Measurements from ENCODE around the gene ZNF768.
A peak's percentile ranks its signal among the peaks of the same experiment; 100 is the strongest.
"Not testable (repeated sequence)": the region's sequence is repeated elsewhere in the genome, so short reads cannot be mapped to it uniquely, and the experiment has no call there.

Gene ZNF768

DNA sequence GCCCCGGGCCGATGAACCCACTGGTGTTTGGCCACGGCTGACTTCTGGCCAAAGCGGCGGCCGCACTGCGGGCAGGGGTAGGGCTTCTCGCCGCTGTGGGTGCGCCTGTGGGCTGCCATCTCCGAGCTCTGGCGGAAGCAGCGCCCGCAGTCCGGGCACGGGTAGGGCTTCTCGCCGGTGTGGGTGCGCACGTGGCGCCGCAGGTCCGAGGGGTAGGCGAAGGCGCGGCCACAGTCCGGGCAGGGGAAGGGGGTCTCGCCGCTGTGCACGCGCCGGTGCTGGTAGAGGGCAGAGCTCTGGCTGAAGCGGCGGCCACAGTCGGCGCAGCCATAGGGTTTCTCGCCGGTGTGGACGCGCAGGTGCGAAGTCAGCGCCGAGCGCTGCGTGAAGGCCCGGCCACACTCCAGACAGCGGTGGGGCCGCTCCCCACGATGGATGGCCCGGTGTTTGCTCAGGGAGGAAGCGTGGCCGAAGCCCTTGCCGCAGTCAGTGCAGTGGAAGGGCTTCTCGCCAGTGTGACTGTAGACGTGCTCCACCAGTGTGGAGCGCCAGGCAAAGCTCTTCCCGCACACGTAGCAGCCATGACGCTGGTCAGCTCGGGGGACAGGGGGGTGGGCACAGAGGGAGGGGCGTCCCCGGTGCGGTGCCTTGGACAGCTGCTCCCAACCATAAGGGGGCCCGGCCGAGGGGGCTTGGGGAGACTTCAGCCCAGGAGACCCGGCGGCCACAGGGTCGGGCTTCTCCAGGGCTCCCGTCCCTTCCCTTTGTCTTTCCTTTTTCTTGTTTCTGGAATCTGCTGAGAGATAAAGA is 29.2 kb upstream of the ZNF768 start:
- DNase-seq, result no peak

DNA sequence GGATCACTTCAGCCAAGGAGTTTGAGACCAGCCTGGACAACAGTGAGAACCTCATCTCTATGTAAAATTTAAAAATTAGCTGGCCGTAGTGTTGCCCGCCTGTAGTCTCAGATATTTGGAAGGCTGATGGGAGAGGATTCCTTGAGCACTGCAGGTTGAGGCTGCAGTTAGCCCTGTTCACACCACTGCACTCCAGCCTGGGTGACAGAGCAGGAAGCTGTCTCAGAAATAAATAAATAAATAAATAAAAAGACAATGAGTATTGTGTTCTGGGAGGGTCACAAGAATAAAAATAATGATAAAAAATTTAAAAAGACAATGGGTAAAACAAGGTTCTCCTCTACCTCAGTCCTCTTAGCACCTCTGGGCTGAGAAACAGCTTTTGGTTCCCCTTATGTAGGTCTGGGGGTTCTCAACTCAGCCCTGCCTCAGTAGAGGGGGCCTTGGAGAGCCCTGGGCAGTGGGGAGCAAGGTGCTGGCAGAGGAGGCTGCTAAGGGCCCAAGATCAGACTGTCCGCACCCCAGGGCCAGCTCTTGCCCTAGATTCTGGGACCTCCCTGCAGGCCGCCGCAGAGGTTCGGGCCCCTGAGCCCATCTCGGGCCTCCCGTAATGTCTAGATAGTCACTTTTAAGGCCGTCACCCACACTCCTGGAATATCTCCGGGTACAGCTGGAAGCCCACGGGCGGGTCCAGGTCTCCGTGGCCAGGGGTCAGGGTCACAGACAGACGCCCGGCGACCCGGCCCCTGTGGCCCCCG is 28.4 kb upstream of the ZNF768 start:
- DNase-seq, result no peak

DNA sequence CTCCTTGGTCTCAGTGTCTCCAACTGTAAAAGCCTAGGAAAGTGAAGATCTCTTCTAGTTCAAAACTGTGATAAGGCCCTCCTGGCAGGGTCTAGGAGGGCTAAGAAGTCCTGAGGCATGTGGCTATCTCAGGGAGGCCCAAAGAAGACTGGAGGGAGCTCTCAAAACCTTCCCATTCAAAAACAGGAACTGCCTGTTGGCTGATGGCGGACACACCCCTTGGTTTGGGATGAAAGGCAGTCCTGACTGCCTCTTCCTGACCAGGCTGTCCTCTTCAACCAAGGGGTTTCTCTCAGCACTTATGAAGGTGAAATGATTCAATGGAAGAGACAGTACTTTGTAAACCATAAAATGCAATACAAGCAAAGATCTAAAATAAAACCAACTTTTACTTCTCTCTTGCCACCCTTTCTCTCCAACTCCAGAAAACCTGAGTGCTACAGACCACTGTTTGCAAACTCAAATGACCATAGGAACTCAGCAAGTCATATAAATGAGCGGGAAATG is 27.1 kb upstream of the ZNF768 start:
- DNase-seq, result no peak

DNA sequence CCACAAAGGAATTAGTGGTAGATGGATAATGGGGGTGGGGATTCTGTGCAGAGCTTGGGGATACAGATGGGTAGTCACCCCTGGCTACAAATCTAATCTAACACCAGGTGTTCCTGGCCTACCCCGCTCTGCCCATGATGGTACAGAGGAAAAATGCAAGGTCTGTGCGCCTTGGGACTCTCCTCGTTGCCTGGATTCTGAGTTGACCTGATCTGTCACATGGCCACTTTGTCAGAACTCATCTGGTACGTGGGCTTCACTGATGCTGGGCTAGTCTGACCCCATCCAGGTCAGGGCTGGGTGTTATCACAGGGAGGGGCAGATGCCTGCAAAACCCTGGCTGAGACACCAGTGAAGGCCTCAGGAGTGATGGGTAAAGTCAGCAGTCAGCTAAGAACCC is 26.6 kb upstream of the ZNF768 start:
- no peak for DNase-seq

DNA sequence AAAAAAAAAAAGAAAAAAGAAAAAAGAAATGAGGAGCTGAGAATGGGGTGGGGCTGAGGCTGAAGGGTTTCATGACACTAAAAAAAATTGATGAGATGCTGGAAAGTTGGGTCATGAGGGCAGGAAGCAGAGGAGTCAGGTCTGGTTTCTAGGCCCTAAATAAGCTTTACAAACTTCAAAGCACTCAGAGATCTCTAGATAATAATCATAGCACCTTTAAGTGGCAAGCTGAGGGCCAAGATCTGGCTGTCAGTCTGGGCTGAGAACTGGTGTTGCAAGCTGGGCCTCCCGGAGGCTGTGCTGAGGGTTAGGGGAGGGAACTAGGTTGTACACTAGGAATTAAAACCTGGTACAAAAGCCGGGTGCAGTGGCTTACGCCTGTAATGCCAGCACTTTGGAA is 25.4 kb upstream of the ZNF768 start:
- DNase-seq, result no peak

DNA sequence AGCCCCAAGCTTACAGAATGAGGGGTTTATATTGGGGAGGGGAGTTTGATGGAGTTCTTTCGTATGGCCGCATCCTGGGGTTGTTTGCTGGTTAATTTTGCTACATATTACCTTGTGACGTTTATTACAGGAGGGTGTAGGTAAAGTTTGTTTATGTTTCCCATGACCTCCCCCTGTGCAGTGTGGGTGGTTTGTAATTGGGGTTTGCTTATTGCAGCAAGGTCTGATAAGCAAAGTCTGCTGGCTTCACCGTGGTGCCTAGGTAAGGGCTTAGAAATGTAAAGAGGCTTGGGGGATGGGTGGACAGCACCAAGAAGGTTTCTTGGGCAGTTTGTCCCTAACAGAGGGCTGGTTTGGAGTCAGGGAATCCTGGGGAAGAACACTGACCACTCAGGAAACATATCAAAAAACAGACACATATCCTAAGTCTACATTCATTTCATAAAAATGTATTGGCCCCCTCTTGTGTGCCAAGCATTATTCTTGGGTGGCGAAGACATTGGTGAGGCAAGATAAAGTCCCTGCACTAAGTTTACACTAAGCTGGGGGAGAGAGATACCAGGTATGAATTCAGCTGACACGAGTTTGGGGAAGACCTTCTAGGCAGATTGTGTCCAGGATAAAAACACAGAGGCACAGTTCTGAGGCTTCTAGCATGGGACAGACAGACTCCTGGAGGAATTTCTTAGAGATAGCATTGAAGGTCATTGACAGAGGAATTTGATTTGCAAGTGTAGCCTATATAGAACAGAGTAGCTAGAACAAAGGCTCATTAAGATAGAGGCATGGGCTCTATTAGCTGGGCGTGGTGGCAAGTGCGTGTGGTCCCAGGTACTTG is 22.3 kb upstream of the ZNF768 start:
- no peak for DNase-seq

DNA sequence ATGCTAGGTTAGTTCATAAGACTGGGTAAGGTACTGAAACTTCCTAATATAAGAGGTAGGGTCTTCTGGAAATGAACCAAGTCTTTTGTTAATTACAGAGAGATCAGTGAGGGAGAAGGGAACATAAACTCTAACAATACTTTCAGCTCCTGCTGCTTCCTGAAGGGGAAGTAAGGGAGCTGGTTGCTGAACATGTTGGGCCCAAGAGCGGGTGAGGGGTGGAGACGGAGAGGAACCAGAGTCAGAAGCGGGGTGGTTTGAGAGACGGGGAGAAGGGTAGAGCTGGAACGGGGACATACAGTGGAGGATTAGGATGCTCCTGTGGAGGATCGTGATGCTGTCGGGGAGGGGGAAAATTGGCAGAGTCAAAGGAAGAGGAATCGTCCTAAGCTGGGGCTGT is 19.7 kb upstream of the ZNF768 start:
- DNase-seq, result no peak

DNA sequence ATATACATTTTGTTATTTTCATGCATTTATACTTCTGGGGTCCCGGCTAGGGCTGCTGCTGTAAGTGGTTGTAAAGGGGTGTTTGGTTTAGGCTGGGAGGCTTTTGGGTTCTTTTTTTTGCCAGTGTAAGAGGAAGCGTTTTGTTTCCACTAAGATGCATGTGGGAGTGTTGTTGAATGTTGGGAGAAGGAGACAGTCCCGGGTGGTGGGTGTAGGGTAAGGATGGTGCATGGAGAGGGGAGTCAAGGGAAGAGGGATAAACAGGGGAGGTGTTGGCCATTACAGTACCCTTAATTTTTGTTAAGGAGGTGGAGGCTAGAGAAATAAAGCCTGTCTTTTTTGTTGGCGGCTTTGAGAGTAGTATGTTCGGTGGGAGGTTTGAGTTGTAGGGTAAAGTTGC is 16.7 kb upstream of the ZNF768 start:
- no peak for DNase-seq

DNA sequence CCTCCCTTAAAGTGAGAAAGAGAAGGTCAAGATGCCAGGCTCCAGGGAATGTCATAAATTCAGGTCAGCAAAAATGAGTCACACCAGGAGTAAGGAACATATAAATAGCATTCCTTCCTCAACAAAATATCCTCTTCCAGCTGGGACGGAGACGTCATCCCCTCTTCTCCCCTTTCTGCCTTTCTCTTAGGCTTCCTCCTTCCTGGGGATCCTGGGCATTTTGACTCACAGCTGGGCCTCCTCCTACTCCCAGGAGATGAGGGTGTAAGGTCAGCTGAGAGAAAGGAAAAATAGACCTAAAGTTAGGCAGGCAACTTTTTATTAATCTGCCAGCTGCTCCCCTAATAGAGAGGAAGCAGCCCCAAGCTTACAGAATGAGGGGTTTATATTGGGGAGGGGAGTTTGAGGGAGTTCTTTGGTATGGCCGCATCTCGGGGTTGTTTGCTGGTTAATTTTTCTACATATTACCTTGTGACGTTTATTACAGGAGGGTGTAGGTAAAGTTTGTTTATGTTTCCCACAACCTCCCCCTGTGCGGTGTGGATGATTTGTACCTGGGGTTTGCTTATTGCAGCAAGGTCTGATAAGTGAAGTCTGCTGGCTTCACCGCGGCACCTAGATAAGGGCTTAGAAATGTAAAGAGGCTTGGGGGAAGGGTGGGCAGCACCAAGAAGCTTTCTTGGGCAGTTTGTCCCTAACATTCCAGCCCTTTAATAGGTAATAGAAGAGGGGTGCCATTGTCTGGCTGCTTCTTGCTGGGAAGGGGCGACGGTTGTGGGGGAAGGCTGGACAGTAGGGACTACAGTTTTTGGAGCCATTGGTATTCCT is 15.3 kb upstream of the ZNF768 start:
- no peak for DNase-seq

DNA sequence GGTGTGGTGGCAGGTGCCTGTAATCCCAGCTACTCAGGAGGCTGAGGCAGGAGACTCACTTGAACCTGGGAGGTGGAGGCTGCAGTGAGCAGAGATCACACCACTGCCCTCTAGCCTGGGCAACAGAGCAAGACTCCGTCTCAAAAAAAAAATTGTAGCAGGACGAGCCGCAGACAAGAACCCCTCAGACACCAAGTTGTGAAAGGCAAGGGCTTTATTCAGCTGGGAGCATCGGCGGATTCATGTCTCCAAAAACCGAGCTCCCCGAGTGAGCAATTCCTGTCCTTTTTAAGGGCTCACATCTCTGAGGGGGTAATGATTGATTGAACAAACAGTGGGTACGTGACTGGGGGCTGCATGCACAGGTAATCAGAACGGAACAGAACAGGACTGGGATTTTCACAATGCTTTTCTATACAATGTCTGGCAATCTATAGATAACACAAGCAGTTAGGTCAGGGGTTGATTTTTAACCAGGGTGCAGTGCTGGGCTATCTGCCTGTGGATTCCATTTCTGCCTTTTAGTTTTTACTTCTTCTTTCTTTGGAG is 14.6 kb upstream of the ZNF768 start:
- DNase-seq, result not testable (repeated sequence)

DNA sequence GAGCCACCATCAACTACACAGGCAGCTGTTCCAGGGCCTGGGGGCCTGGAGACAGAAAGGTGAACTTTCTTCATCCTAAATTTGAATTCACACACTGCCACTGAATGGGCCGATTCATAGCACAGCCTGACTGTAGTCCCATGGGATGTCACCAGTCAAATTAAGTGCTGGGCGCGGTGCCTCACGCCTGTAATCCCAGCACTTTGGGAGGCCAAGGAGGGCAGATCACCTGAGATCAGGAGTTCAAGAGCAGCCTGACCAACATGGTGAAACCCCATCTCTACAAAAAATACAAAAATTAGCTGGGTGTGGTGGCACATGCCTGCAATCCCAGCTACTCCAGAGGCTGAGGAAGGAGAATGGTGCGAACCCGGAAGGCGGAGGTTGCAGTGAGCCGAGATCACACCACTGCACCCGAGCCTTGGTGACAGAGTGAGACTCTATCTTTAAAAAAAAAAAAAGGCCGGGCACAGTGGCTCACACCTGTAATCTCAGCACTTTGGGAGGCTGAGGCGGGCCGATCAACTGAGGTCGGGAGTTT is 13.7 kb upstream of the ZNF768 start:
- not testable (repeated sequence) for DNase-seq

DNA sequence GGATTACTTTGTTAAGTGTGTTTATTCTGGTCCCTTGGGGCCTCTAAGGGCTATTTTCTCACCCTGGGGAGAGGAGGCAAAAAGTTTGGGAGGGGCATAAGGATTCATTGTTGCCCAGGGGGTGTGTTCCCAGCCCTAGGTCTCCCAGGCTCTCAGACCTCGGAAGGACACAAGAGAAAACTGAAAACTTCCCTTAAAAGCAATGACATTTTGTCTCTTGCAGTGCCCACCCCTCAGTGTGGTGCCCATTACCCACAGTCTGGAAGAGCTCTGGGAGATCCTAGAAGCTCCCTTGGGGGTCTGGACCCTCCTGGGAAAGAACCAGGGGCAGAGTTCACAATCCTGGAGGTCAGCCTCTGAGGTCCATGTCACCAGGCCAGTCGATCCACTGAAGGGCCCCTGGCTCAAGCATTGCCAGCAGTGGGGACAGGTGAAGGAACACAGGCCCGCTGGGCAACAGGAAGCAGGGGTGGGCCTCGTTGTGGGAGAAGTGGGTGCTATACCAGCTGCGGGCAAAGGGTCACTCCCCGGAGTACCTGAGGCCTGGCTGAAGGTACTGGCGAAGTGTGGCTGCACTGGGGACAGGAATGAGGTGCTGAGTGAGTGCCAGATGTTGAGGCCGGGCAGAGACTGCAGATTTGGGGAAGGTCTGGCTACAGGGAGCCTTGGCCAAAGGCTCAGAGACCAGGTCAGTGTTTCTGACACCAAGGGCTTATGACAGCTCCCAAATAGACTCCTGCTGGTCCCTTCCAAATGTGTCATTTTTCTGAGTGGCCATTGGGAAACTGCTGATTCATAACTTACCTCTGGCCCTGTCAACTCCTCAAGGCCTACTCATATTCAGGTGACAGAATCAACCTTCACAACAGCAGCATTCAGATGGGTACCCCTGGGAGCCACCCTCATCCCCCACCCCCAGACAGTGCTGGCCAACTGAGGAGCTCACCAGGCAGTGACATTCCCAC is 12.9 kb upstream of the ZNF768 start:
- no peak for DNase-seq

DNA sequence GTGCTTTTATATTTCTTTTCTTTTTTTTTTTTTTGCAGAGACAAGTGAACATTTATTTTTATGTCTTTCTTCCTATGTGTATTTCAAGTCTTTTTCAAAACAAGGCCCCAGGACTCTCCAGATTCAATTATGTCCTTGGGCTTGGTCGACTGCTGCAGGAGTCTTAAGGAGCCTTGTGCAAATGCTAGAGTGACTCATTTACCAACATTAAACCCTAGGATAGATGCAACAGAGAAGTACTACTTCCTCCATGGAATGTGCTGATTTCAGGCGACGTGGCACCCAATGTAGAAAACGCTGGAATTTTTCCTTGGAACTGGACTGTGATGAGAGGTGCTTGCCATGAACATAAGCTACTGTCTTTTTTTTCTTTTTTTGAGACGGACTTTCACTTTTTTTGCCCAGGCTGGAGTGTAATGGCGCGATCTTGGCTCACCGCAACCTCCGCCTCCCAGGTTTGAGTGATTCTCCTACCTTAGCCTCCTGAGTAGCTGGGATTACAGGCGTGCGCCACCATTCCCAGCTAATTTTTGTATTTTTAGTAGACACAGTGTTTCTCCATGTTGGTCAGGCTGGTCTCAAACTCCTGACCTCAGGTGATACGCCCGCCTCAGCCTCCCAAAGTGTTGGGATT is 10.1 kb upstream of the ZNF768 start:
- not testable (repeated sequence) for DNase-seq

DNA sequence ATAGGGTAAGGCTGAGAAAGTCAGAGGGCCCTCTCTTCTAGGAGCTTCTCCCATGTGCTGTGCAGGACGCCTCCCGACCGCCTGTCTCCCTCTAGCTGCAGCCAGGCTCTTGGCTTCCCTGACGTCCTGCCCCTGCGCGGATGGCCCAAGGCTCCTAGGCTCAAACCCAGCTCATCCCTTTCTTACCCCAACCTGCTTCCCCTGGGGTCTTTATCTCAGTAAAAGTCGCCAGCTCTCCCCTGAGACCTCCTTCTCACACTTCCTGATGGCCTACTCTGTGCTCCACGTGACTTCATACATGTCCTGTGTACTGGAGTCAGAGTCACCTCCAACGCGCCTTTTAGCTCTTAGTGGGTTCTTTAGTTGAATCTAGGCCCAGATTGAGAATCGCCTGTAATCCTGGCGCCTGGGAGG is 9.4 kb upstream of the ZNF768 start:
- DNase-seq, result no peak

DNA sequence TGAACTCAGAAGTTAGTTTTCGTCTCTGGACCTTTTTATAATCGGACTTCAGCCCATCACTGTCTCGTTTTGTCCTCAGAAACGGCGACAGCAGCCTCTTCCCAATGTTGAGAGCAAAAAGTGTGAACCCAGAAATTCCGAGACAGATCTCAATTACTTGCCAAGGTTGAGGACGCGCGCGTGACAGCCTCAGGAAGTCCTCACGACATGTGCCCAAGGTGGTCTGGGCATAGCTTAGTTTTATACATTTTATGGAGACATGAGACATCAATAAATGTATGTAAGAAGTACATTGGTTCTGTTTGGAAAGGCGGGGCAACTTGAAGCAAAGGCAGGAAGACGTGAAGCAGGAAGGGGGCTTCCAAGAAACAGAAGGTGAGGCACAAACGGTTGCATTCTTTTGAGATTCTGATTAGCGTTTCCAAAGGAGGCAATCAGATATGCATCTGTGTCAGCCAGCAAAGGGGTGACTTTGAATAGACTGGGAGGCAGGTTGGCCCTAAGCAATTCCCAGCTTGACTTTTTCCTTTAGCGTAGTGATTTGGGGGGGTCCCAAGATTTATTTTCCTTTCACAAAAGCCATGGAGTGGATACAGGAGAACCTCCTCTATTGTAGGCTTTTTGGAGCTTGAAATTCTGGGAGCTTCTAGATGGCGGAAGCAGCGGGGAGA is 8.9 kb upstream of the ZNF768 start:
- DNase-seq, result no peak

DNA sequence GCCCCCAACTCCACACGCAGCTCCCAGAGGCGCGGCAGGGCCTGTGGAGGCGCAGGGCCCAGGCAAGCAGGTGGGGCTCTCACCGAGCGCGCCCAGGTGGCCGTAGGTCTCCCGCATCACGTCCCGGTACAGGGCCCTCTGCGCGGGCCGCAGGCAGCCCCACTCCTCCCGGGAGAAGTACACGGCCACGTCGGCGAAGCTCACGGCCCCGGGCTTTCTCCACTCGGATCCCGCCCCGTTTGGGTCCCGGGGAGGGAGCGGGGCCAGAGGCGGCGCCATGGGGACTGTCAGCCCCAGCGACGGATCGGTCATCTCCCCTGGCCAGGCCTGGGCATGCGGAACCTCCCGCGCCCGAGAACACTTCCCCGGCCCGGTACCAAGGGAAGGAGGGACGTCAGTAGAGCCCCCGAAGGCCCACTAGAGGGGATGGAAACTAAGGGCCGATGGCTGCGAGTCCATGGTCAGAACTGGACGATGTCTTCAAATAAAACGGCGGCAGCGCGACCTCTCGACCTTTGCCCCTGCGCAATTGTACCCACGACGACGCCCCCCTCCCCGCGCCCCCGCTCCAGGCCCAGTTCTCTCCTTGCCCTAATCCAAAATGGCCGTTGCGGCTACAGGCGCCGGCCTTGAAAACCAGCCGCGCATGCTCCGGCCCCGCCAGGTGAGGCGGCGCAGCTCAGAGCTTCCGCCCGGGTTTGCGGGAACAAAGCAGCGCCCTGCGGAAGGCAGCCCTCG is 8.2 kb upstream of the ZNF768 start, which contains the start of gene ZNF747:
TSS of gene ZNF747 (minus strand) at position 491 of the 738 bp plus-strand sequence. CDS start at position 312, 179 bp downstream.
- peak; percentile 49 for DNase-seq

DNA sequence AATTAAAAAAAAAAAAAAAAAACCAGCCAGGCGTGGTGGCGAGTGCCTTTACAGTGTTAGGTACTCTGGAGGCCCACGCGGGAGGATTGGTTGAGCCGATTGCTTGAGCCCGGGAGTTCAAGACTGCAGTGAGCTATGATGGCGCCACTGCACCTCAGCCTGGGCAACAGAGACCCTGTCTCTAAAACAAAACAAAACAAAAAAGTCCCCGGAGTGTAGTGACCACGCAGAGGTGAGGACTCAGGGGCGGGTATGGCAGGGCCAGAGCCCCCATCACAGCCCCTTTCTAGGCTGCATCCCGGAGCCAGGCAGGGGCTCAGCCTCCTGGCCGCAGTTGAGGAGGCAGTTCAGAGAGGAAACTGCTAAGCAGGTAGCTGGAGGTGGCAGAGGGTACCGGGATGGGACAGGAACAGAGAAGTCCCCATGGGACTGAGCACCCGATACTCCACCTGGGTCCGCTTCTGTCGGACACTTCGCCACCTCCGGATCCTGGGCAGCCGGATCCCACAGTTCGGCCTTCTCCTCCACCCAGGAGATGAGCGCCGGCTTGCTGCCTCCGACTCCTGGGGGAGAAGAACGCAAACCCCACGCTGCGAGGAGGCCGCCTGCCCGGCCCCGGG is 7.5 kb upstream of the ZNF768 start:
- DNase-seq, result no peak

DNA sequence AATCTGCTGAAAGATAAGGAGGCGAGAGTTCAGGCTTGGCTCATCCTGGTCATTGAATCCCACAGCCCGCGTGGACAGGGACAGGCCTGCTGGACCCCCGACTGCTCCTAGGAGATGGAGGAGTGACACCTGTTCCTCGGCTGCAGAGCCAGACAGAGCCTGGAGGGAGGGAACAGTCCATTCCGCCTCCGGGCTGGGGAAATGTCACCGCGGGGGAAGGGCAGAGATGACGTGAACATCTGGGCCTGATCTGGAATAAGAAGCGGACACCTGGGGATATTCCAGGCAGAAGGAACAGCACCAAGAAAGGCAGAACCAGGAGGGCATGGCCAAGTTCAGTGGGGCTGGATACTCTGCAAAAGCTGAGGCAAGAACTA is 6.8 kb upstream of the ZNF768 start:
- no peak for DNase-seq
